Body of pancreas (tissue), 4 donors: Measurements from ENCODE around the gene BRD4. TPM values are rescaled to one million over a fixed set of nuclear protein-coding genes. Genes with fewer than 3 reads are reported as not detected.
A peak's percentile ranks its signal among the peaks of the same experiment; 100 is the strongest.
"Not testable (repeated sequence)": the region's sequence is repeated elsewhere in the genome, so short reads cannot be mapped to it uniquely, and the experiment has no call there.

ENCODE experiments used
- ATAC-seq: fragments of 150-250 bp; one replicate; pipeline ENCODE4 v1.9.1; 2016
- DNase-seq, 4 donors: peaks; one replicate each; pipeline ENCODE4 v3.0.0-alpha.2; 2019
- H3K27ac ChIP-seq, 4 donors: fragments of 200-600 bp; sonication (generic); 1 replicate in 3 of 4; 2 replicates in 1 of 4; pipeline versions ENCODE4 v1.5.1 to v1.6.1; 2016 to 2019; ENCODE audit warnings: mild to moderate bottlenecking in 1 of 4, mixed read lengths in 1 of 4, moderate library complexity in 1 of 4
- H3K27me3 ChIP-seq, 2 donors: fragments of 200-600 bp; sonication (generic); one replicate each; pipeline ENCODE4 v1.6.0; 2016; ENCODE audit warnings: mild to moderate bottlenecking in 1 of 2
- H3K36me3 ChIP-seq, 2 donors: fragments of 200-600 bp; sonication (generic); replicated peaks in 1 of 2; 2 replicates each; pipeline ENCODE4 v1.5.1; 2016; ENCODE audit warnings: low read depth in 2 of 2; ENCODE audit not compliant: insufficient read depth in 1 of 2
- H3K4me1 ChIP-seq: fragments of 200-600 bp; sonication (generic); one replicate; pipeline ENCODE4 v1.6.0; 2016
- H3K4me3 ChIP-seq, 2 donors: fragments of 200-600 bp; sonication (generic); 1 replicate in 1 of 2; 2 replicates in 1 of 2; pipeline ENCODE4 v1.5.1; 2016 to 2019
- H3K9me3 ChIP-seq, 3 donors: fragments of 200-600 bp; sonication (generic); 1 replicate in 2 of 3; 2 replicates in 1 of 3; pipeline ENCODE4 v1.5.1; 2016
- POLR2A ChIP-seq, 3 donors: fragments of 450-650 bp; IDR thresholded peaks; one replicate each; pipeline ENCODE4 v1.6.1; 2016; ENCODE audit warnings: antibody characterized with exemption in 3 of 3, mild to moderate bottlenecking in 2 of 3
- WGBS, 2 donors: methylation state at CpG; one replicate each; pipeline ENCODE4 v1.1.5; 2017; 5-methylcytosine and 5-hydroxymethylcytosine counted together
- intact Hi-C: fragments of 100-400 bp; cut with DNase I; formaldehyde crosslinking; loops from one replicate; pipeline ENCODE4 v1.15.1; 2023
- total RNA-seq, 2 donors: library from RNA; depleted of rRNA; stranded (reverse); fragments of >200 nt; gene quantifications; one replicate each; pipeline ENCODE4 v1.1.0, GENCODE V29; 2016
- TF ChIP-seq, protein P1 (sequence below), 7 experiments: fragments of 450-650 bp in 4 of 7; fragments of 200-600 bp in 3 of 7; sonication (generic) in 3 of 7; IDR thresholded peaks; one replicate each; pipeline ENCODE4 v1.5.1; 2016 to 2019; ENCODE audit warnings: antibody characterized with exemption in 7 of 7

Gene BRD4
- total RNA-seq, 2 donors from 2014 or later: 15.3 to 33.6 TPM

DNA sequence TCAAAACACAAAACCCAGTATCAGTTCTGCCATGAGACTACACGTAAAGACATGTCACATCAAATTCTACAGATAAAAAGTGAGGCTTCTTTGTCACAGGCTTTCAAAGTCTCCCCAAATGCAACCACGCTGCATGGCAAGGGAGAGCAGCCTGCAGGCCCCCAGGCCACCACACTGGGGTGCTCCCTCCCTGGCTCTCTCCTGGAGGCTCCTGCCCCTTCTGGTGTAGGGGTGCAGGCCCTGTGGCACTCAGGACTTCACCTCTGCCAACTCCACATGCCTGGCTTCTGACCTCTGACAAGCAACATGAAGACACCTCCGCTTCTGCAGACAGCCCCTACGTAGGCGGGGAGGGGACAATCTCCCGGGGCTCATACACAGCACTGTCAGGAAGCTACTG lies 32.9 kb upstream of the BRD4 start:
- peaks cover 17 to 41% of the 10 kb centered on the region in 2 donors for H3K36me3 ChIP-seq
- 91% methylated on average over 6 of the region's 6 CpGs; no CpG with 5 or more reads in 1 of the 2 donors for WGBS, 2 donors
- H3K9me3 ChIP-seq: no peaks in the 10 kb centered on the region
- no peak for TF ChIP-seq POLR2A (IDR thresholded peaks at IDR 0.05)
- TF ChIP-seq, protein P1, sequence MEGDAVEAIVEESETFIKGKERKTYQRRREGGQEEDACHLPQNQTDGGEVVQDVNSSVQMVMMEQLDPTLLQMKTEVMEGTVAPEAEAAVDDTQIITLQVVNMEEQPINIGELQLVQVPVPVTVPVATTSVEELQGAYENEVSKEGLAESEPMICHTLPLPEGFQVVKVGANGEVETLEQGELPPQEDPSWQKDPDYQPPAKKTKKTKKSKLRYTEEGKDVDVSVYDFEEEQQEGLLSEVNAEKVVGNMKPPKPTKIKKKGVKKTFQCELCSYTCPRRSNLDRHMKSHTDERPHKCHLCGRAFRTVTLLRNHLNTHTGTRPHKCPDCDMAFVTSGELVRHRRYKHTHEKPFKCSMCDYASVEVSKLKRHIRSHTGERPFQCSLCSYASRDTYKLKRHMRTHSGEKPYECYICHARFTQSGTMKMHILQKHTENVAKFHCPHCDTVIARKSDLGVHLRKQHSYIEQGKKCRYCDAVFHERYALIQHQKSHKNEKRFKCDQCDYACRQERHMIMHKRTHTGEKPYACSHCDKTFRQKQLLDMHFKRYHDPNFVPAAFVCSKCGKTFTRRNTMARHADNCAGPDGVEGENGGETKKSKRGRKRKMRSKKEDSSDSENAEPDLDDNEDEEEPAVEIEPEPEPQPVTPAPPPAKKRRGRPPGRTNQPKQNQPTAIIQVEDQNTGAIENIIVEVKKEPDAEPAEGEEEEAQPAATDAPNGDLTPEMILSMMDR (IDR thresholded peaks at IDR 0.05): no peak
- DNase-seq: no peak
- H3K27me3 ChIP-seq: no peaks in the 10 kb centered on the region
- H3K4me1 ChIP-seq: no peaks in the 10 kb centered on the region
- H3K27ac ChIP-seq: no peak overlapping the region
- H3K4me3 ChIP-seq: no peak overlapping the region
- ATAC-seq: no peak
- intact Hi-C loops: no loop called here

DNA sequence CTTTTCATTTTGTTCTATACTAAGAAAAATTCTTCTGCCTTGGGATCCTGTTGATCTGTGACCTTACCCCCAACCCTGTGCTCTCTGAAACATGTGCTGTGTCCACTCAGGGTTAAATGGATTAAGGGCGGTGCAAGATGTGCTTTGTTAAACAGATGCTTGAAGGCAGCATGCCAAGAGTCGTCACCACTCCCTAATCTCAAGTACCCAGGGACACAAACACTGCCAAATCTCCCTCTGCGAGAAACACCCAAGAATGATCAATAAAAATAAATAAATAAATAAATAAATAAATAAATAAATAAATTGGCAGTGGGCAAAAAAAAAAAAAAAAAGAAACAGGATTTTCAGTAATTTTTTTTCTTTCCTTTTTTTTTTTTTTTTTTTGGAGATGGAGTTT lies 31.5 kb upstream of the BRD4 start:
- peaks cover 15 to 34% of the 10 kb centered on the region in 2 donors for H3K36me3 ChIP-seq
- H3K27me3 ChIP-seq, H3K4me3 ChIP-seq, ATAC-seq, H3K27ac ChIP-seq, H3K9me3 ChIP-seq, H3K4me1 ChIP-seq, intact Hi-C loops: not testable (repeated sequence)
- peak; percentile 35 to 67 (median 50) for DNase-seq
- WGBS, 2 donors: 25 to 39% methylated on average over 3 of the region's 3 CpGs

DNA sequence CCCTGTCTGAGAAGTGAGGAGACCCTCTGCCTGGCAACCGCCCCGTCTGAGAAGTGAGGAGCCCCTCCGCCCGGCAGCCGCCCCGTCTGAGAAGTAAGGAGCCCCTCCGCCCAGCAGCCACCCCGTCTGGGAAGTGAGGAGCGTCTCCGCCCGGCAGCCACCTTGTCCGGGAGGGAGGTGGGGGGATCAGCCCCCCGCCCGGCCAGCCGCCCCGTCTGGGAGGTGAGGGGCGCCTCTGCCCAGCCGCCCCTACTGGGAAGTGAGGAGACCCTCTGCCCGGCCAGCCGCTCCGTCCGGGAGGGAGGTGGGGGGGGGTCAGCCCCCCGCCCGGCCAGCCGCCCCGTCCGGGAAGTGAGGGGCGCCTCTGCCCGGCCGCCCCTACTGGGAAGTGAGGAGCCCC lies 30.7 kb upstream of the BRD4 start:
- no CpG with 5 or more reads among the region's 30 CpGs for WGBS, 2 donors
- DNase-seq, H3K4me1 ChIP-seq, H3K27ac ChIP-seq, ATAC-seq, H3K27me3 ChIP-seq, intact Hi-C loops, H3K9me3 ChIP-seq, H3K4me3 ChIP-seq: not testable (repeated sequence)
- H3K36me3 ChIP-seq: peaks cover 22 to 34% of the 10 kb centered on the region in 2 donors

DNA sequence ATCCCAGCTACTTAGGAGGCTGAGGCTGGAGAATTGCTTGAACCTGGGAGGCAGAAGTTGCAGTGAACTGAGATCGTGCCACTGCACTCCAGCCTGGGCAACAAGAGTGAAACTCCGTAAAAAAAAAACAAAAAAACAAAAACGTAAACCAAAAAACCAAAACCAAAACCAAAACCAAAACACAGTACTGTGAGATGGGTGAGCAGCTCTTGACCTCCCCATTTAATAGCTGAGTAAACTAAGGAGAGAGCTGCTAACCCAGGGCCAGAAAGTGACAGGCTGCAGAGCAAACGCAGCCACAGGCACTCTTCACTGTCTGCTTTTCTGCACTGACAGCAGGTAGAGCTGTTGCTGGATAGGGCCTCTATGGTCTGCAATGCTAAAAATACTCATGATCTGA lies 27.7 kb upstream of the BRD4 start:
- H3K4me3 ChIP-seq, DNase-seq, H3K4me1 ChIP-seq, H3K27me3 ChIP-seq, H3K9me3 ChIP-seq, H3K27ac ChIP-seq, intact Hi-C loops, ATAC-seq: not testable (repeated sequence)
- WGBS, 2 donors: 79 to 83% methylated on average over 4 of the region's 4 CpGs
- H3K36me3 ChIP-seq: peaks cover 30 to 31% of the 10 kb centered on the region in 2 donors

DNA sequence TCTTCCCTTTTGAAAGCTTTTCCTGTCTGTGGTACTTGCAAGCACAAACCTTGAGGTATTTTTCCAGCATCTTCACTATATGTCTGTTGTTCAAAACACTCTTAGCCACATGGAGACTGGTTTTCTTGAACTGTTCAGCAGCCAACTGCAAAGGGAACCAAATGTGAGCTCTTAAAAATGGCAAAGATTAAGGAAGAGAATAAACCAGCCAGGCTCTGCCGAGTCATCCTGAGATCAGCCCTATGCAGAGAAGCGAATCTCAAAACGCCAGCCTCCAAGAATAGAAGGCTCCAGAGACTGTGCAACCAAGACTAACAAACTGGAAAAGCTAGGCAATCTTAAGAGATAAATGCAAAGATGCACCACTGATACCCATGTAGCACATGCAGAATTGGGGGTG lies 26.6 kb upstream of the BRD4 start:
- H3K4me3 ChIP-seq: no peak overlapping the region
- H3K27me3 ChIP-seq: no peaks in the 10 kb centered on the region
- TF ChIP-seq, protein P1 (IDR thresholded peaks at IDR 0.05): no peak
- no peak for TF ChIP-seq POLR2A (IDR thresholded peaks at IDR 0.05)
- no peak overlapping the region for H3K27ac ChIP-seq
- no peak for ATAC-seq
- WGBS, 2 donors: 88% methylated on average over 3 of the region's 3 CpGs
- H3K4me1 ChIP-seq: no peaks in the 10 kb centered on the region
- DNase-seq: no peak
- no peaks in the 10 kb centered on the region for H3K9me3 ChIP-seq
- H3K36me3 ChIP-seq: peaks cover 30 to 34% of the 10 kb centered on the region in 2 donors
- intact Hi-C loops: no loop called here

DNA sequence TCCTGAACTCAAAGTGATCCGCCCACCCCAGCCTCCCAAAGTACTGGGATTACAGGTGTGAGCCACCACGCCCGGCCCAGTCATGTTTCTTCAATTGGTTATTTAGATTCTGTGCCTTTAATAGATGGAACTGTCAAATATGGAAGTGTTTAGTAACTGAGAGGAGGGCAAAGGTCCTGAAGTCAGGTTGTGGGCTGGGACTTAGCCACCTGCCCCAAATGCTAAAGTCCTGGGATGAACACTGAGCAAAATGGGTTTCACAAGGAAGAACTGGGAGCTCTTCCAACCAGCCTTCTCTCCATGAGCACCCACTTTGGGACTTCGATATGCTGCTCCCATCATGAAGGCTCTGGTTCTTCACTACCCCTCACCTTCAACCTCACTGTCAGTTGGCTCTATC lies 25.6 kb upstream of the BRD4 start:
- WGBS, 2 donors: 92 to 94% methylated on average over 4 of the region's 4 CpGs
- Histone ChIP-seq H3K27ac (no peak overlapping the region), H3K4me3 (no peak overlapping the region), H3K4me1 (no peaks in the 10 kb centered on the region), H3K27me3 (no peaks in the 10 kb centered on the region), H3K36me3 (peaks cover 30 to 34% of the 10 kb centered on the region in 2 donors), H3K9me3 (no peaks in the 10 kb centered on the region)
- DNase-seq: no peak
- TF ChIP-seq POLR2A (IDR thresholded peaks at IDR 0.05): no peak
- TF ChIP-seq, protein P1 (IDR thresholded peaks at IDR 0.05): no peak
- ATAC-seq: no peak
- intact Hi-C loops: no loop called here
